Prostate gland (tissue), 2 donors: ENCODE measurements around the gene GAL3ST1. TPM values are rescaled to one million over a fixed set of nuclear protein-coding genes. Genes with fewer than 3 reads are reported as not detected.

Experiments
- DNase-seq: peaks from one replicate; pipeline ENCODE4 v3.0.0-alpha.2; 2019; ENCODE audit warnings: low spot score
- H3K27ac ChIP-seq, 2 donors: fragments of 200-600 bp; sonication (generic); 2 replicates each; pipeline ENCODE4 v1.5.1; 2017 to 2019
- H3K27me3 ChIP-seq: fragments of 200-600 bp; sonication (generic); replicated peaks from 2 replicates; pipeline ENCODE4 v1.5.1; 2019; ENCODE audit not compliant: insufficient read depth
- H3K36me3 ChIP-seq, 2 donors: fragments of 200-600 bp; sonication (generic); 1 replicate in 1 of 2; 2 replicates in 1 of 2; pipeline versions ENCODE4 v1.5.1 to v1.8.1; 2017 to 2019
- H3K4me1 ChIP-seq: fragments of 200-600 bp; sonication (generic); replicated peaks from 2 replicates; pipeline ENCODE4 v1.5.1; 2019
- H3K4me3 ChIP-seq, 2 donors: fragments of 200-600 bp; sonication (generic); 2 replicates each; pipeline ENCODE4 v1.5.1; 2017 to 2019
- H3K9me3 ChIP-seq: fragments of 200-600 bp; sonication (generic); 2 replicates; pipeline ENCODE4 v1.5.1; 2017
- POLR2A ChIP-seq: fragments of 450-650 bp; IDR thresholded peaks from one replicate; pipeline ENCODE4 v1.6.1; 2016; ENCODE audit warnings: antibody characterized with exemption, mild to moderate bottlenecking
- POLR2AphosphoS5 ChIP-seq: sonication (generic); formaldehyde crosslinking; IDR thresholded peaks from one replicate; pipeline ENCODE4 v1.6.1; 2017; ENCODE audit warnings: antibody characterized with exemption
- WGBS: methylation state at CpG from one replicate; pipeline ENCODE4 v1.1.5; 2018; 5-methylcytosine and 5-hydroxymethylcytosine counted together
- intact Hi-C: fragments of 100-400 bp; cut with DNase I; formaldehyde crosslinking; loops from one replicate; pipeline ENCODE4 v1.14.2; 2022
- total RNA-seq, 2 donors: library from RNA; depleted of rRNA; stranded (reverse); fragments of >200 nt; gene quantifications; one replicate each; pipeline ENCODE4 v1.1.0, GENCODE V29; 2016
- TF ChIP-seq, protein P1 (sequence below), 4 experiments: fragments of 200-600 bp in 2 of 4; fragments of 450-650 bp in 2 of 4; sonication (generic) in 2 of 4; IDR thresholded peaks; 1 replicate in 3 of 4; 2 replicates in 1 of 4; pipeline ENCODE4 v1.5.1; 2016 to 2019; ENCODE audit warnings: antibody characterized with exemption in 4 of 4, mild to moderate bottlenecking in 2 of 4, moderate library complexity in 2 of 4

Gene GAL3ST1
- total RNA-seq, 2 donors from 2014 or later: 1.1 to 9.7 TPM

DNA sequence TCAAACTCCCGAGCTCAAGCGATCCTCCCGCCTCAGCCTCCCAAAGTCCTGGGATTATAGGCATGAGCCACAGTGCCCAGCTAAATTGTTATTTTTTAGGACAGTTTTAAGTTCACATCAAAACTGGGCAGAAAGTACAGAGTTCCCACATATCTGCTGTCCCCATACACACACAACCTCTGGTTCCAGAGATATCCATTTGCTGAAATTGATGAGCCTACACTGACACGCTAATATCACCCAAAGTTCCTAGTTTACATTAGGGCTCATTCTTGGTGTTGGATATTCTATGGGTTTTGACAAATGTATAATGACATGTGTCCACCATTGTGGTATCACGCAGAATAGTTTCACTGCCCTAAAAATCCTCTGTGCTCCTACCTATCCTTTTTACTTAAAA is 66.2 kb downstream of the GAL3ST1 start:
- Histone ChIP-seq H3K4me1 (no peaks in the 10 kb centered on the region), H3K27ac (no peak overlapping the region), H3K9me3 (no peaks in the 10 kb centered on the region), H3K36me3 (no peaks in the 10 kb centered on the region), H3K4me3 (no peak overlapping the region), H3K27me3 (peaks cover 11% of the 10 kb centered on the region)
- WGBS: 82% methylated on average over 5 of the region's 5 CpGs
- intact Hi-C loops: no loop called here
- TF ChIP-seq POLR2A (no peak), POLR2AphosphoS5 (no peak)
- TF ChIP-seq, protein P1, sequence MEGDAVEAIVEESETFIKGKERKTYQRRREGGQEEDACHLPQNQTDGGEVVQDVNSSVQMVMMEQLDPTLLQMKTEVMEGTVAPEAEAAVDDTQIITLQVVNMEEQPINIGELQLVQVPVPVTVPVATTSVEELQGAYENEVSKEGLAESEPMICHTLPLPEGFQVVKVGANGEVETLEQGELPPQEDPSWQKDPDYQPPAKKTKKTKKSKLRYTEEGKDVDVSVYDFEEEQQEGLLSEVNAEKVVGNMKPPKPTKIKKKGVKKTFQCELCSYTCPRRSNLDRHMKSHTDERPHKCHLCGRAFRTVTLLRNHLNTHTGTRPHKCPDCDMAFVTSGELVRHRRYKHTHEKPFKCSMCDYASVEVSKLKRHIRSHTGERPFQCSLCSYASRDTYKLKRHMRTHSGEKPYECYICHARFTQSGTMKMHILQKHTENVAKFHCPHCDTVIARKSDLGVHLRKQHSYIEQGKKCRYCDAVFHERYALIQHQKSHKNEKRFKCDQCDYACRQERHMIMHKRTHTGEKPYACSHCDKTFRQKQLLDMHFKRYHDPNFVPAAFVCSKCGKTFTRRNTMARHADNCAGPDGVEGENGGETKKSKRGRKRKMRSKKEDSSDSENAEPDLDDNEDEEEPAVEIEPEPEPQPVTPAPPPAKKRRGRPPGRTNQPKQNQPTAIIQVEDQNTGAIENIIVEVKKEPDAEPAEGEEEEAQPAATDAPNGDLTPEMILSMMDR (IDR thresholded peaks at IDR 0.05): no peak
- no peak for DNase-seq

DNA sequence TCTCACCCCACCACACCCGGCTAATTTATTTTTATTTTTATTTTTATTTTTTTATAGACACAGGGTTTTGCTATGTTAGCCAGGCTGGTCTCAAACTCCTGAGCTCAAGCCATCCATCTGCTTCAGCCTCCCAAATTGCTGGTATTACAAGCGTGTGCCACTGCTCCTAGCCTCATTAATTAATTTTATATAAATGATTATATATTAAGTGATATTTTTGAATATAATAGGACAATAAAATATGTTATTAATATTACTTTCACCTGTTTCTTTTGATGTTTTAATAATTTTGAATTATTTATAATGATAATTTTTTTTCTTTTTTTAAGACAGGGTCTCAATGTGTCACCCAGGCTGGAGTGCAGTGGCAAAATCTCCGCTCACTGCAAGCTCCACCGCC is 66.8 kb downstream of the GAL3ST1 start:
- H3K27ac ChIP-seq: no peak overlapping the region
- no peak for DNase-seq
- no peaks in the 10 kb centered on the region for H3K9me3 ChIP-seq
- no peaks in the 10 kb centered on the region for H3K36me3 ChIP-seq
- TF ChIP-seq, protein P1 (IDR thresholded peaks at IDR 0.05): no peak
- TF ChIP-seq POLR2AphosphoS5 (no peak), POLR2A (no peak)
- peaks cover 11% of the 10 kb centered on the region for H3K27me3 ChIP-seq
- WGBS: 83% methylated on average over 4 of the region's 4 CpGs
- H3K4me3 ChIP-seq: no peak overlapping the region
- H3K4me1 ChIP-seq: no peaks in the 10 kb centered on the region
- intact Hi-C loops: no loop called here

DNA sequence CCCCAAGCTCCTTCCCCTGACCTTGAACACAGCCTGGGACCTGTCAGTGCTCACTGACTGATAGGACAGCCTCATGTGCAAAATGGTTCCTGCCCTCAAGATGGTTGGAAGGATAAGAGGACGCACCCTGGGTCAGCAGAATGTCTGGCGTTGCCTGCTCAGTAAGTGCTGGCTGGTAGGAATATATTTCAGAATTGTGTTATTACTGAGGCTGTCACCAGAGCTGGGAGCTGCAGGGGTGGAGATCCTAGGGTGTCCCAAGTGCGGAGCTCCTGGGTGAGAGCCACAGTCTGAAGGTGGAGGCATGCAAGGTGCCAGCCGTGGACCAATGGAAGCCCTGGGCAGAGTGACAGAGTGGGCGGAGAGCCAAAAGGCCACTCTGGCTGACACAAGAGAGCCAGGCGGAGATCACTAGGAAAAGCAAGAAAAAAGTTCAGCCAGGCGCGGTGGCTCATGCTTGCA is 67.9 kb downstream of the GAL3ST1 start:
- no peak for DNase-seq
- H3K4me1 ChIP-seq: no peaks in the 10 kb centered on the region
- WGBS: 72% methylated on average over 8 of the region's 8 CpGs
- no peaks in the 10 kb centered on the region for H3K36me3 ChIP-seq
- no peaks in the 10 kb centered on the region for H3K9me3 ChIP-seq
- no peak overlapping the region for H3K27ac ChIP-seq
- intact Hi-C loops: no loop called here
- TF ChIP-seq POLR2AphosphoS5: no peak
- no peak for TF ChIP-seq POLR2A
- TF ChIP-seq, protein P1 (IDR thresholded peaks at IDR 0.05): no peak
- H3K4me3 ChIP-seq: no peak overlapping the region
- peaks cover 11% of the 10 kb centered on the region for H3K27me3 ChIP-seq

Other genes starting within 250 kb of the GAL3ST1 start
- 10 to 100 TPM; 46.1 to 51.2 TPM for gene TBC1D10A, start 247.7 kb downstream of the GAL3ST1 start, total RNA-seq
- 100 to 1,000 TPM; 108 to 134 TPM for gene SF3A1, start 217.8 kb downstream of the GAL3ST1 start, total RNA-seq
- gene CCDC157, start 217.7 kb downstream of the GAL3ST1 start, total RNA-seq: 10 to 100 TPM in 1 of 2 donors, 1 to 10 TPM in 1; 3.5 to 28.6 TPM
- gene RNF215, start 187.3 kb downstream of the GAL3ST1 start, total RNA-seq: 10 to 100 TPM; 18.1 to 20.0 TPM
- 10 to 100 TPM; 16.8 to 31.1 TPM for gene SEC14L2, start 177.6 kb downstream of the GAL3ST1 start, total RNA-seq
- gene MTFP1, start 148.9 kb downstream of the GAL3ST1 start, total RNA-seq: 10 to 100 TPM; 14.1 to 28.1 TPM
- gene SEC14L3, start 102.6 kb downstream of the GAL3ST1 start, total RNA-seq: not detected
- gene SEC14L4, start 69.0 kb downstream of the GAL3ST1 start, total RNA-seq: 10 to 100 TPM in 1 of 2 donors, not detected in 1; 16.9 TPM
- 10 to 100 TPM in 1 of 2 donors, under 1 TPM in 1; 0.23 to 22.9 TPM for gene SEC14L6, start 27.9 kb downstream of the GAL3ST1 start, total RNA-seq
- gene PES1, start 17.2 kb upstream of the GAL3ST1 start, total RNA-seq: 10 to 100 TPM; 41.1 to 79.5 TPM
- gene TCN2, start 32.5 kb upstream of the GAL3ST1 start, total RNA-seq: 10 to 100 TPM; 16.7 to 40.7 TPM
- 10 to 100 TPM in 1 of 2 donors, 1 to 10 TPM in 1; 4.6 to 10.5 TPM for gene SLC35E4, start 61.1 kb upstream of the GAL3ST1 start, total RNA-seq
- 10 to 100 TPM; 12.5 to 15.6 TPM for gene DUSP18, start 93.2 kb upstream of the GAL3ST1 start, total RNA-seq
- gene OSBP2, start 120.2 kb upstream of the GAL3ST1 start, total RNA-seq: 10 to 100 TPM in 1 of 2 donors, 1 to 10 TPM in 1; 4.5 to 16.2 TPM